ENCODE results near the gene ADAM19.

The ADAM19 gene

GRCh38 chr5:157473383-157474320 lies 101.9 kb downstream of the ADAM19 start:
- H3K27ac ChIP-seq: peak overlapping the region; percentile 50
- H3K4me3 ChIP-seq (ENCODE audit: low read depth in 1 of 2, low read length in 1 of 2): no peak overlapping the region
- H3K27me3 ChIP-seq: no peaks in the 10 kb centered on the region
- no peaks in the 10 kb centered on the region for H3K9me3 ChIP-seq
- TF ChIP-seq, protein P1, sequence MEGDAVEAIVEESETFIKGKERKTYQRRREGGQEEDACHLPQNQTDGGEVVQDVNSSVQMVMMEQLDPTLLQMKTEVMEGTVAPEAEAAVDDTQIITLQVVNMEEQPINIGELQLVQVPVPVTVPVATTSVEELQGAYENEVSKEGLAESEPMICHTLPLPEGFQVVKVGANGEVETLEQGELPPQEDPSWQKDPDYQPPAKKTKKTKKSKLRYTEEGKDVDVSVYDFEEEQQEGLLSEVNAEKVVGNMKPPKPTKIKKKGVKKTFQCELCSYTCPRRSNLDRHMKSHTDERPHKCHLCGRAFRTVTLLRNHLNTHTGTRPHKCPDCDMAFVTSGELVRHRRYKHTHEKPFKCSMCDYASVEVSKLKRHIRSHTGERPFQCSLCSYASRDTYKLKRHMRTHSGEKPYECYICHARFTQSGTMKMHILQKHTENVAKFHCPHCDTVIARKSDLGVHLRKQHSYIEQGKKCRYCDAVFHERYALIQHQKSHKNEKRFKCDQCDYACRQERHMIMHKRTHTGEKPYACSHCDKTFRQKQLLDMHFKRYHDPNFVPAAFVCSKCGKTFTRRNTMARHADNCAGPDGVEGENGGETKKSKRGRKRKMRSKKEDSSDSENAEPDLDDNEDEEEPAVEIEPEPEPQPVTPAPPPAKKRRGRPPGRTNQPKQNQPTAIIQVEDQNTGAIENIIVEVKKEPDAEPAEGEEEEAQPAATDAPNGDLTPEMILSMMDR (IDR thresholded peaks at IDR 0.05): no peak
- peaks cover 0 to 7% of the 10 kb centered on the region in 2 experiments for H3K4me1 ChIP-seq (ENCODE audit: control insufficient read depth in 1 of 2, insufficient read depth in 1 of 2, low read depth in 1 of 2, low read length in 1 of 2)
- H3K36me3 ChIP-seq: peaks cover 67% of the 10 kb centered on the region

DNA sequence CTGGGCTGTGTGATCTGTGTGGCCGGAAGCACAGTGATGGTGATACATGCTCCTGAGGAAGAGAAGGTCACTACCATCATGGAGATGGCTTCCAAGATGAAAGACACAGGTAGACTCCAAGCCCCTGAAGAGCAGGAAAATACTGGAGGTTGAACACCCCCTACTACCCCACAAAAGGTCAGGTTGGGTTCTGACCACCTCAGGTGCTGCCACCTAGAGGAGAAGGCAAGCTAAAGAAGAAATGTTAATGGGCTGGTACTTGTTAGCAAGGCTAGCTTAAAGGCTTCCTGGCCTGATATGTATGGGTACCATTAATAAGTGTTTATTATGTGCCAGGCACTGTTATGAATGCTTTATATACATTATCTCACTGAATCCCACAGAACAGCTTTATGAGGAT lies 103.9 kb downstream of the ADAM19 start:
- H3K27me3 ChIP-seq: no peaks in the 10 kb centered on the region
- H3K9me3 ChIP-seq: no peaks in the 10 kb centered on the region
- TF ChIP-seq, protein P1 (IDR thresholded peaks at IDR 0.05): no peak
- H3K4me3 ChIP-seq (ENCODE audit: low read depth in 1 of 2, low read length in 1 of 2): no peak overlapping the region
- no peak overlapping the region for H3K27ac ChIP-seq
- H3K36me3 ChIP-seq: peaks cover 50% of the 10 kb centered on the region
- peaks cover 0 to 7% of the 10 kb centered on the region in 2 experiments for H3K4me1 ChIP-seq (ENCODE audit: control insufficient read depth in 1 of 2, insufficient read depth in 1 of 2, low read depth in 1 of 2, low read length in 1 of 2)

- H3K9me3 ChIP-seq: no peaks in the 10 kb centered on the region
- TF ChIP-seq, protein P1 (IDR thresholded peaks at IDR 0.05): no peak
- no peak overlapping the region for H3K27ac ChIP-seq
- no peaks in the 10 kb centered on the region for H3K27me3 ChIP-seq
- H3K36me3 ChIP-seq: peaks cover 43% of the 10 kb centered on the region
- H3K4me3 ChIP-seq (ENCODE audit: low read depth in 1 of 2, low read length in 1 of 2): no peak overlapping the region
- H3K4me1 ChIP-seq (ENCODE audit: control insufficient read depth in 1 of 2, insufficient read depth in 1 of 2, low read depth in 1 of 2, low read length in 1 of 2): peaks cover 0 to 7% of the 10 kb centered on the region in 2 experiments
These were observed 104.9 kb downstream of the ADAM19 start for GRCh38 chr5:157470631-157471030.

GRCh38 chr5:157469687-157470086 lies 105.9 kb downstream of the ADAM19 start:
- no peaks in the 10 kb centered on the region for H3K27me3 ChIP-seq
- TF ChIP-seq, protein P1 (IDR thresholded peaks at IDR 0.05): no peak
- H3K27ac ChIP-seq: no peak overlapping the region
- no peak overlapping the region for H3K4me3 ChIP-seq (ENCODE audit: low read depth in 1 of 2, low read length in 1 of 2)
- H3K4me1 ChIP-seq (ENCODE audit: control insufficient read depth in 1 of 2, insufficient read depth in 1 of 2, low read depth in 1 of 2, low read length in 1 of 2): peaks cover 5 to 11% of the 10 kb centered on the region in 2 experiments
- no peaks in the 10 kb centered on the region for H3K9me3 ChIP-seq
- H3K36me3 ChIP-seq: peaks cover 33% of the 10 kb centered on the region

DNA sequence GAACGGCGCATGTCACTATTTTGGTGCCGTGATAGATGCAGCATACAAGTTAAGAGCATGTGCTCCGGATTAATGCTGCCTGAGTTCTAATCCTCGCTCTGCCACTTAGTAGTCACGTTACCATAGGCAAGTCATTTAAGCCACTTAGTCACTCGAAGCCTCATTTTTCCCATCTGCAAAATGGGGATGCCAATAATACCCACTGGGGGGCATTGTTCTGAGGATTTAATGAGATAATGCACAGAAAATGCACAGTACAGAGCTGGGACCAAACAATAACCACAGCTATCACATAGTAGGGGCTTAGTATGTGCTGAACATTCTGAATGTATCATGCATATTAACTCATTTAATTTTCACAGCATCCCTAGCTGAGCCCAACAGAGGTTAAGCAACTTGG lies 106.5 kb downstream of the ADAM19 start:
- TF ChIP-seq, protein P1 (IDR thresholded peaks at IDR 0.05): no peak
- no peak overlapping the region for H3K4me3 ChIP-seq (ENCODE audit: low read depth in 1 of 2, low read length in 1 of 2)
- peaks cover 11 to 17% of the 10 kb centered on the region in 2 experiments for H3K4me1 ChIP-seq (ENCODE audit: control insufficient read depth in 1 of 2, insufficient read depth in 1 of 2, low read depth in 1 of 2, low read length in 1 of 2)
- H3K9me3 ChIP-seq: no peaks in the 10 kb centered on the region
- H3K27me3 ChIP-seq: no peaks in the 10 kb centered on the region
- H3K27ac ChIP-seq: no peak overlapping the region
- H3K36me3 ChIP-seq: peaks cover 27% of the 10 kb centered on the region
